Vagina (tissue), 2 donors: Measurements from ENCODE around the gene PTGS1.

ENCODE experiments used
- POLR2A ChIP-seq, 2 donors: fragments of 450-650 bp; IDR thresholded peaks; one replicate each; pipeline ENCODE4 v1.6.1; 2017; ENCODE audit warnings: antibody characterized with exemption in 2 of 2, mild to moderate bottlenecking in 2 of 2, moderate library complexity in 2 of 2
- TF ChIP-seq, protein P1 (sequence below), 3 experiments: fragments of 450-650 bp in 2 of 3; fragments of 200-600 bp in 1 of 3; sonication (generic) in 1 of 3; IDR thresholded peaks; one replicate each; pipeline ENCODE4 v1.5.1; 2017 to 2019; ENCODE audit warnings: antibody characterized with exemption in 3 of 3, mild to moderate bottlenecking in 2 of 3, moderate library complexity in 2 of 3

- TF ChIP-seq POLR2A (IDR thresholded peaks at IDR 0.05): no peak
- TF ChIP-seq, protein P1, sequence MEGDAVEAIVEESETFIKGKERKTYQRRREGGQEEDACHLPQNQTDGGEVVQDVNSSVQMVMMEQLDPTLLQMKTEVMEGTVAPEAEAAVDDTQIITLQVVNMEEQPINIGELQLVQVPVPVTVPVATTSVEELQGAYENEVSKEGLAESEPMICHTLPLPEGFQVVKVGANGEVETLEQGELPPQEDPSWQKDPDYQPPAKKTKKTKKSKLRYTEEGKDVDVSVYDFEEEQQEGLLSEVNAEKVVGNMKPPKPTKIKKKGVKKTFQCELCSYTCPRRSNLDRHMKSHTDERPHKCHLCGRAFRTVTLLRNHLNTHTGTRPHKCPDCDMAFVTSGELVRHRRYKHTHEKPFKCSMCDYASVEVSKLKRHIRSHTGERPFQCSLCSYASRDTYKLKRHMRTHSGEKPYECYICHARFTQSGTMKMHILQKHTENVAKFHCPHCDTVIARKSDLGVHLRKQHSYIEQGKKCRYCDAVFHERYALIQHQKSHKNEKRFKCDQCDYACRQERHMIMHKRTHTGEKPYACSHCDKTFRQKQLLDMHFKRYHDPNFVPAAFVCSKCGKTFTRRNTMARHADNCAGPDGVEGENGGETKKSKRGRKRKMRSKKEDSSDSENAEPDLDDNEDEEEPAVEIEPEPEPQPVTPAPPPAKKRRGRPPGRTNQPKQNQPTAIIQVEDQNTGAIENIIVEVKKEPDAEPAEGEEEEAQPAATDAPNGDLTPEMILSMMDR (IDR thresholded peaks at IDR 0.05): no peak
Measured at GRCh38 chr9:122392714-122393113, 21.9 kb downstream of the PTGS1 start.
